Muscle layer of duodenum (tissue), 2 donors: Measurements from ENCODE around the gene FOXO1.
"Not testable (repeated sequence)": the region's sequence is repeated elsewhere in the genome, so short reads cannot be mapped to it uniquely, and the experiment has no call there.

Experiments used
- H3K27ac ChIP-seq: one replicate; pipeline ENCODE4 v1.7.0; 2013; ENCODE audit warnings: mild to moderate bottlenecking, low read length
- H3K27me3 ChIP-seq: one replicate; pipeline ENCODE4 v1.7.0; 2013; ENCODE audit warnings: low read depth, mild to moderate bottlenecking, control low read depth, low read length
- H3K36me3 ChIP-seq, 2 donors: one replicate each; pipeline ENCODE4 v1.7.0; 2013; ENCODE audit warnings: low read length in 2 of 2, control low read depth in 1 of 2, mild to moderate bottlenecking in 1 of 2; ENCODE audit not compliant: insufficient read depth in 2 of 2, control insufficient read depth in 1 of 2
- H3K4me1 ChIP-seq, 2 donors: one replicate each; pipeline ENCODE4 v1.7.0; 2013; ENCODE audit warnings: low read length in 2 of 2, mild to moderate bottlenecking in 2 of 2, control low read depth in 1 of 2, moderate library complexity in 1 of 2; ENCODE audit not compliant: insufficient read depth in 2 of 2, control insufficient read depth in 1 of 2
- H3K4me3 ChIP-seq, 2 donors: one replicate each; pipeline ENCODE4 v1.7.0; 2013; ENCODE audit warnings: low read length in 2 of 2, low read depth in 1 of 2, mild to moderate bottlenecking in 1 of 2
- H3K9me3 ChIP-seq, 2 donors: one replicate each; pipeline ENCODE4 v1.7.0; 2013; ENCODE audit warnings: low read length in 2 of 2, control low read depth in 1 of 2, mild to moderate bottlenecking in 1 of 2; ENCODE audit not compliant: control insufficient read depth in 1 of 2
- donor health status: healthy.

The FOXO1 gene

DNA sequence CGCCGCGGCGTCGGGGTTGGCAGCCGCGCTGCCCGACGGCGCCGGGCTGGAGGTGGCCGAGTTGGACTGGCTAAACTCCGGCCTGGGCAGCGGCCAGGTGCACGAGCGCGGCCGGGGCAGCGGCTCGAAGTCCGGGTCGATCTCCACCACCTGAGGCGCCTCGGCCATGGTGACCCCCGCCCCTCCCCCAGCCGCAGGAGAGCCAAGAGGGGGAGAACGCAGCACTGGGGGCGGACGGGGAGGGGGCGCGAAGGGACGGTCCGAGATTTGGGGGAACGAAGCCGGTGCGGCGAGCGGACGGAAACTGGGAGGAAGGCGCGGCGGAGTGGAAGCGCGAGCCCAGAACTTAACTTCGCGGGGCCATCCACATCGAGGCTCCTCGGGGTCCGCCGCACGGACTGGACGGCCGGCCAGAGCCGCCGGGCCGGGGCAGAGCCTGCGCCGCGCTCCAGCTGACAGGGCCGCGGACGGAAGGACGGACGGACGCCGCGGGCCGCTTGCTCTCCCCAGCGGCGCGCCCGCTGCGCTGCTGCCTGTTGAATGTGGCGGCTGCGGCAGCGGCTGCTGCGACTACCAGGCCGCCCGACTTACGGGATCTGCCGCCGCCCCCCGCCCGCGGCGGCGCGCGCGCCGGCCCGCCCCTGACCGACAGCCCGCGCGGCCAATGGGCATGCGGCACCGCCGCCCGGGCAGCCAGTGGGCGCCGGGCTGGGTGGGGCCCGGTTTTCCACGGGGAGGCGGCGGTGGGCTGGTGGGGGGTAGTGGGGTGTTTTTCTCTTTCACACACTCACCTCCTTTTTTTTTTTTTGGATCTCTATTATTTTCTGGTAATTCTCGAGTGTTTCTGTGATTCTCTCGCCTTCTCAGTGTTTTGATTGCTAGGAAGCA lies at the start of gene FOXO1:
Gene FOXO1 (minus strand): TSS at position 597 of the 888 bp plus-strand sequence. CDS start 429 bp downstream, at position 168.
- Histone ChIP-seq H3K4me1 (peaks cover 17 to 25% of the 10 kb centered on the region in 2 donors), H3K27me3 (no peaks in the 10 kb centered on the region), H3K36me3 (no peaks in the 10 kb centered on the region), H3K9me3 (no peaks in the 10 kb centered on the region), H3K27ac (peak within 1 kb of the TSS; percentile 82), H3K4me3 (peak within 1 kb of the TSS; percentile 70 to 98)

DNA sequence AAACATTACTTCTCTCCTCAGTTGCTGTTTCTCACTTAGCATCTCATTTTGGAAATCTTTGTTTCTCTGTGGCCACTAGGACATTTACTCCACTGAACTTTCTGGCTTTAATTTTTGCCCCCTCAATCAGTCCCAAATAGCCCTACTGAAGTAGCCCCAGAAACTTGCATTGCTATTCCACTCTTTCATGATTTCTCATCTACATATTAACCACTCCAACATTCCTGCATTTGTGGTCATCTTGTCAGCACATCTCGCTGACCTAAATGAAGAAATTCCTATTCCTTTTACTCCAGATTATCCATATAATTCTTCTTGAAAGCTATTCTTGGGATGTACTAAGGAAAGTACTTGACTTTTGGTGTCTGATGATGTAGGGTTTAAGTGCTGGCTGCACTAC lies 48.0 kb upstream of the FOXO1 start:
- H3K27ac ChIP-seq, H3K9me3 ChIP-seq, H3K4me3 ChIP-seq, H3K27me3 ChIP-seq, H3K4me1 ChIP-seq: not testable (repeated sequence)
- peaks cover 0 to 19% of the 10 kb centered on the region in 2 donors for H3K36me3 ChIP-seq

DNA sequence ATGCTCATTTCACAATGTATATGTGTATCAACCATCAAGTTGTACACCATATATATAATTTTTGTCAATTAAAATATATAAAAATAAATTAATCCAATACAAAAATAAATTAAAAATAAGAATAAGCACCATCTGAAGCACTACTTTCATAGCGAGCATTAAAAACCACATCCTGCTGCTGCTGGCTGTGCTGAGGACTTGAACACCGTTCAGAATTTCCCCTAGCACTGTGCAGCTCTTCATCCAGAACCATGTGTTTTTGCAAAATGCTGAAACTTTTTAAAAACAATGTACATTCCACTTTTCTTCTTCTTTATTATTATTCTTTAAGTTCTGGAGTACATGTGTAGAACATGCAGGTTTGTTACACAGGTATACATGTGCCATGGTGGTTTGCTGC lies 40.0 kb upstream of the FOXO1 start:
- H3K27ac ChIP-seq = no peak overlapping the region
- no peaks in the 10 kb centered on the region for H3K4me1 ChIP-seq
- peaks cover 0 to 9% of the 10 kb centered on the region in 2 donors for H3K9me3 ChIP-seq
- H3K27me3 ChIP-seq = no peaks in the 10 kb centered on the region
- no peak overlapping the region for H3K4me3 ChIP-seq
- no peaks in the 10 kb centered on the region for H3K36me3 ChIP-seq

DNA sequence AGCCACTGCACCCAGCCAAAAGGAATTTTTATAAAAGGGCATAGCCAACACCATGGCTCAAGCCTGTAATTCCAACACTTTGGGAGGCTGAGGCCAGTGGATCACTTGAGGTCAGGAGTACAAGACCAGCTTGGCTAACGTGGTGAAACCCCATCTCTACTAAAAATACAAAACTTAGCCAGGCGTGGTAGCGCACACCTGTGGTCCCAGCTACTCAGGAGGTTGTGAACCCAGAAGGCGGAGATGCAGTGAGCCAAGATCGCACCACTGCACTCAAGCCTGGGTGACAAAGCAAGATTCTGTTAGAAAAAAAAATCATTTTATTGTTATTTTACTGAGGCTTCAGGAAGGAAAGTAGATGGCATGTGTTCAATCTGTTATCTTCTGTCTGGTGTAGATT lies 31.3 kb upstream of the FOXO1 start:
- no peaks in the 10 kb centered on the region for H3K27me3 ChIP-seq
- H3K27ac ChIP-seq = no peak overlapping the region
- H3K9me3 ChIP-seq = no peaks in the 10 kb centered on the region
- H3K4me3 ChIP-seq = no peak overlapping the region
- H3K36me3 ChIP-seq = no peaks in the 10 kb centered on the region
- H3K4me1 ChIP-seq = no peaks in the 10 kb centered on the region

DNA sequence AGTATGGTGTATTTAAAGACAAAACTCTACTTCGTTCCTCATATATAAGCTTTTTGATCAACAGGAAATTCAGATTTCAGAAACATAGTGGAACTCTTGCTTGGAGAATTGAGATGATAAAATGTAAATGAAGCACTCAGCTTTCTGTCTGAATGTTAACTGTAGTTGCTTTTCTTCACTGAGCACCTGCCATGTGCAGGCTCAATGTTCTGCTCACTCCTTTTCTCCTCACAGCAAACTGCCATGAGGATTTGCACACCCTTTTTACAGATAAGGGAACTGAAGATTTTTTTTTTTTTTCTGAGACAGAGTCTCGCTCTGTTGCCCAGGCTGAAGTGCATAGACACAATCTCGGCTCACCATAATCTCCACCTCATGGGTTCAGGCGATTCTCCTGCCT lies 28.0 kb upstream of the FOXO1 start:
- no peaks in the 10 kb centered on the region for H3K4me1 ChIP-seq
- no peak overlapping the region for H3K27ac ChIP-seq

DNA sequence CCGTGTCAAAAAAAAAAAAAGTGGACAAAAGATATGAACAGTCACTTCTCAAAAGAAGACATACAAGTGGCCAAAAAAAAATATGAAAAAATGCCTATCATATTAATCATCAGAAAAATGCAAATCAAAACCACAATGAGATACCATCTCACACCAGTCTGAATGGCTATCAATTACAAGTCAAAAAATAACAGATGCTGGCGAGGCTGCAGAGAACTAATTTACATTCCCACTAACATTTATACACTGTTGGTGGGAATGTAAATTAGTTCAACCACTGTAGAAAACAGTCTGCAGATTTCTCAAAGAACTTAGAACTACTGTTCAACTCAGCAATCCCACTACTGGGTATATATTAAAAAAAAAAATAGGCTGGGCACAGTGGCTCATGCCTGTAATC lies 26.5 kb upstream of the FOXO1 start:
- Histone ChIP-seq H3K27me3 (no peaks in the 10 kb centered on the region), H3K36me3 (no peaks in the 10 kb centered on the region), H3K4me3 (no peak overlapping the region), H3K9me3 (no peaks in the 10 kb centered on the region), H3K4me1 (no peaks in the 10 kb centered on the region), H3K27ac (no peak overlapping the region)

More for the DNA sequence above, 28.0 kb upstream of the FOXO1 start:
- Histone ChIP-seq H3K36me3 (no peaks in the 10 kb centered on the region), H3K9me3 (no peaks in the 10 kb centered on the region), H3K4me3 (no peak overlapping the region), H3K27me3 (no peaks in the 10 kb centered on the region)

DNA sequence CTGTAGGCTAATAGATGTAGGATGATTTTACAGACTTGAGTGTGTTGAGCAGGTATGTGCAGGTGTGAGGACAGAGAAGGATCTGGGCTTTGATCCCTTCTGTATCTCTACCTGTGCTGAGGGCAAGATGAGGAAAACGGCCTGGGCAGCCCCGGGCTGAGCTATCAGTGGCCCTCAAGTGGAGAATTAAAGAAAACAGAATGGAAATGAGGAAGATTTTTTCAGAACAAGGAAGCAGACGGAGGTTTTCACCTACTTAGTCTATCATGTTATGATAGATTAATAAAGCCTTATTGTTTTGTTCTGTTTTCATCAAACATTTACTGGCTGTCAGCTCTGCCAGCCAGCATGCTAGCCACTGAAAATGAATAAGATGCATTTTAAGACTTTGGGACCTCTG lies 22.3 kb upstream of the FOXO1 start:
- no peaks in the 10 kb centered on the region for H3K9me3 ChIP-seq
- H3K27ac ChIP-seq = no peak overlapping the region
- H3K27me3 ChIP-seq = no peaks in the 10 kb centered on the region
- no peaks in the 10 kb centered on the region for H3K4me1 ChIP-seq
- H3K4me3 ChIP-seq = no peak overlapping the region
- H3K36me3 ChIP-seq = no peaks in the 10 kb centered on the region

DNA sequence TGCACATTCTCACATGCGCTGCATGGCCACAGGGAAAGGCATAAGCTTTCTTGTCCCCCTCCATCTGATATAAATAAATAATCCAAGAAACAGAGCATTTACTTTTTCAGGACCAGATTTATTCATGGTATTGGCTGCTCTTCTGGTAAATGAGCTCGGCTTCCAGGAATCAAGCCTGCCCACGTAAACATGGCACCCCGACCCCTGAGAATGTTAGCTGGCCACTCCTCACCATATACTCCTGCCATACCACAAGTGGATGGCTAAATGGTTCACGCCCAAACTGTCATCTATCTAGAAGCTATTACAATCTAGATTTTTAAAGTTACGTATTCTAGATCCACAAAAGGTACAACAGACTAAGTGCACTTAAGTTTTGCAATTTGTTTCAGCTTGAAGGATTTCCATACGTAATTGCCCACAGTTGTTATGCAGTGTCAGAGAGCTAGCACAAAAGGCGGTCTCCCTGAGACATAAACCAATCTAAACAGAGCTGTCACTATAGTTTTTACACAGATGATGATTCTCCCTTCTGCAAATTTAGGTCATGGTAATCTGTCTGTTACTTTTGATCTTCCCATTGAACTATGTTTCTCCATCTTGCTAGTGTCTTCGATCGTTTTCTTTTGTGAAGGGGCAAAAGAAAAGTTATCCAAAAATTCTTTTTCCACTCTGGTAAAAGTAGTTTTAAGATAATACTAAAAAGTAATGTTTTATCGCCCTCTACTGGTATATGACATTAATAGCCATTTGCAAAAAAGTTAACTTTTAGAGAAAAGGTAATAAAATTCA lies 16.2 kb upstream of the FOXO1 start:
- H3K36me3 ChIP-seq = no peaks in the 10 kb centered on the region
- no peaks in the 10 kb centered on the region for H3K9me3 ChIP-seq
- no peaks in the 10 kb centered on the region for H3K27me3 ChIP-seq
- peaks cover 0 to 3% of the 10 kb centered on the region in 2 donors for H3K4me1 ChIP-seq
- H3K27ac ChIP-seq = no peak overlapping the region
- H3K4me3 ChIP-seq = no peak overlapping the region

DNA sequence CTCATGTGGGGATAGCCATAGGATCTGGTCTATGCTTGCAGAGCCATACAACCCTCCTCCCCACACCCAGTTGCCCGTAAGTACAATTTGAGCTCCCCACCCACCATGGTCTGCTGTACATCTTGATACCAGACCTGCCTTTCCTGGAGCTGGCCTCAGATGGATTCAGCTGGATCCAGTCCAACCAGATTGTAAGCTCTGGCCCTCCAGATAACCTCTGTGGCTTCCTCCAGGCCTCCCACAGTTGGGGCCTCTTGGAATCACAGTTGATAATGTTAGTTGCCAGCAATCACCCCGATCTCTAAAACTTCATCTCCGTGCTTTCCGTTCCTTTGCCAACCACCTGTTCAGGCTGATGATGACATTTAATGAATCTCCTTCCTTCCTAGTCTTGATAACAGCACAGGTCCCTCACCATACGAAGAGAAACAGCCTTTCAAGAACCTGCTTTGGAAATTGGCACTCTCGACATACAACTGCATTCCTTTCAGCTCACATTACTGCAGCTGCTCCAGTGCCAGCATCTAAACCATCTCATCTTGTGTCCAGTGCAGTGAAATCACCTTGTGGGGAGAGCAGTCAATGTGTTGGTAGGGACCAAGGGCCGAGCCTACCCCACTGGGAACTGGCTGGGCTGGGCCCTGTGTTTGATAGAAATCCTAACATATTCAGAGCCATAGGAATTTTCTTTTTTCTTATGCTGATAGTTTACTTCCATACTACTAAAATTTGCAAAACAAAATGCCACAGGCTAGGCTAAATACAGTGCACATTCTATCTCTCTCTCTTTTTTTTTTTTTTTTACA lies 15.1 kb upstream of the FOXO1 start:
- no peak overlapping the region for H3K27ac ChIP-seq
- H3K4me1 ChIP-seq = peaks cover 0 to 3% of the 10 kb centered on the region in 2 donors
- no peaks in the 10 kb centered on the region for H3K27me3 ChIP-seq
- H3K4me3 ChIP-seq = no peak overlapping the region
- H3K9me3 ChIP-seq = no peaks in the 10 kb centered on the region
- no peaks in the 10 kb centered on the region for H3K36me3 ChIP-seq

DNA sequence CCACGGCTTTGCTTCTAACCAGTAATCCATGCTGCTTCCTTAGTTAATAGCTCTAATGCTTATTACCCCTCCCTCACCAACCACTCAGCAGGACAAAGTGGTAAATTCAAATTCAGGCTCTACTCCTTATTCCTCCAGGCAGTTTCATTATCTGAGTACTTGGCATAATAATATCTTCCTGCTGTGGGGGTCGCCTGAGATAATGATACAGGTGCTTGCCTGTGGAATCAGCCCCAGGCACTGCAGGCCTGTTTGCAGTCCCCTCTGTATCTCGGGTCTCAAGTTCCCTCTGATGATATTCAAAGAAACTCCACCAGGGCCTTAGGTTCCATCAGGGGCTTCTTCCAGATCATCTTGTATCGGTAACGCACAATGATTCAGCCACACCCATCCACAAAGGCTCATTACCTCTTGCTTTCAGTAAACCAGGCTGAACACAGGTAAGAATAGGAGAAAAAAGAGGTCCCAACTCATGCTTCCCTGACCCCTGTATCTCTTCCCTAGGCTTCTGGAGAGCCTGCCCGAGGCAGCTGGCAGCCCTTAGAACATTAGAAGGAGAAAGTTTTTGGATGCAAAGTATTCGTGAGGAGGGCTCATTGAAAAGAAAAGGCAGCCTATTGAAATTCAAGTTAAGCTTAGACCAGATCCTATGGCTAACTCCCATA lies 14.3 kb upstream of the FOXO1 start:
- no peaks in the 10 kb centered on the region for H3K36me3 ChIP-seq
- no peaks in the 10 kb centered on the region for H3K27me3 ChIP-seq
- no peak overlapping the region for H3K4me3 ChIP-seq
- H3K9me3 ChIP-seq = no peaks in the 10 kb centered on the region
- no peak overlapping the region for H3K27ac ChIP-seq
- peaks cover 0 to 3% of the 10 kb centered on the region in 2 donors for H3K4me1 ChIP-seq
